Fibroblast of pulmonary artery (primary cell): ENCODE data around the gene TAGLN.

ENCODE experiments used
- DNase-seq: peaks from one replicate; pipeline ENCODE4 v3.0.0-alpha.2; 2010; ENCODE audit warnings: low read depth
- H3K4me3 ChIP-seq: replicated peaks from 2 replicates; pipeline ENCODE4 v1.5.1; 2011; ENCODE audit warnings: low read depth, mild to moderate bottlenecking, control low read depth, low read length, moderate library complexity
- TF ChIP-seq, protein P1 (sequence below): IDR thresholded peaks from 2 replicates; pipeline ENCODE4 v1.5.1; 2011; ENCODE audit warnings: mild to moderate bottlenecking, control low read depth, low read length, inconsistent platforms; ENCODE audit errors: missing control alignments

TAGLN gene

GRCh38 chr11:117187428-117187798 is 11.8 kb upstream of the TAGLN start:
- TF ChIP-seq, protein P1, sequence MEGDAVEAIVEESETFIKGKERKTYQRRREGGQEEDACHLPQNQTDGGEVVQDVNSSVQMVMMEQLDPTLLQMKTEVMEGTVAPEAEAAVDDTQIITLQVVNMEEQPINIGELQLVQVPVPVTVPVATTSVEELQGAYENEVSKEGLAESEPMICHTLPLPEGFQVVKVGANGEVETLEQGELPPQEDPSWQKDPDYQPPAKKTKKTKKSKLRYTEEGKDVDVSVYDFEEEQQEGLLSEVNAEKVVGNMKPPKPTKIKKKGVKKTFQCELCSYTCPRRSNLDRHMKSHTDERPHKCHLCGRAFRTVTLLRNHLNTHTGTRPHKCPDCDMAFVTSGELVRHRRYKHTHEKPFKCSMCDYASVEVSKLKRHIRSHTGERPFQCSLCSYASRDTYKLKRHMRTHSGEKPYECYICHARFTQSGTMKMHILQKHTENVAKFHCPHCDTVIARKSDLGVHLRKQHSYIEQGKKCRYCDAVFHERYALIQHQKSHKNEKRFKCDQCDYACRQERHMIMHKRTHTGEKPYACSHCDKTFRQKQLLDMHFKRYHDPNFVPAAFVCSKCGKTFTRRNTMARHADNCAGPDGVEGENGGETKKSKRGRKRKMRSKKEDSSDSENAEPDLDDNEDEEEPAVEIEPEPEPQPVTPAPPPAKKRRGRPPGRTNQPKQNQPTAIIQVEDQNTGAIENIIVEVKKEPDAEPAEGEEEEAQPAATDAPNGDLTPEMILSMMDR = no peak
- no peak for DNase-seq
- H3K4me3 ChIP-seq = no peak overlapping the region

GRCh38 chr11:117187799-117188481 is 11.2 kb upstream of the TAGLN start:
- H3K4me3 ChIP-seq = no peak overlapping the region
- TF ChIP-seq, protein P1 = no peak
- DNase-seq = no peak

- no peak overlapping the region for H3K4me3 ChIP-seq
- TF ChIP-seq, protein P1 = no peak
- DNase-seq = no peak
Measured at GRCh38 chr11:117188620-117189081, 10.5 kb upstream of the TAGLN start.

DNA sequence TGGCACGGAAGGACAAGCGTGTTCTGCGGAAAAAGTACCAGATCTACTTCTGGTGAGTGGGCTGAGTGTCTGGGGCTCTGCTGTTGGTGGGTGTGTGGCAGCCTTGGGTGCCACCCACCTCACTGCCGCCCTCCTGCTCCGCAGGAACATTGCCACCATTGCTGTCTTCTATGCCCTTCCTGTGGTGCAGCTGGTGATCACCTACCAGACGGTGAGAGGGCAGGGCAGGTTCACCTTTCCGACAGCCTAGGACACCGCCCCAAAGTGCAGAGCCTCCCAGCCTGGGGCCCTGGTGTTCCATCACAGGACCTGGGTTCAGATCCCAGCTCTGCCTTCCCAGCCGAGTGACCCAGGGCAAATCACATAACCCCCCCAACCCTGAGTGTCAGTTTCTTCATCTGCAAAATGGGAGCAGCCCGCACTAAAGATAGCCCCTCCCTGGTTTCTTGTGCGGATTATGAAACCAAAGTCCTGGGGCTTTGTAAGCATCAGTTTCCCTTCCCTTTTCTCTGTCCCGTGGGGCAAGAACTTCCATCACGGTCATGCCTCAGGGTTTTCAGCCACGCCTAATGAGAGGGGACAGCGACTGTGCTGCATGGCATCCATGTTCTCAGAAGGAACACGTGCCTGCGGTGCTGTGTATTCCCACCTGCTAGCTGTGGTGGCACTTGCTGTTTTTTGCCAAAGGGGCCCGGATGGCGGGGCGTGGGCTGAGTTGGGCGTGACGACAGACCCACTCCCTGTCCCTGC is 9.8 kb upstream of the TAGLN start:
- H3K4me3 ChIP-seq = no peak overlapping the region
- TF ChIP-seq, protein P1 = no peak
- DNase-seq = no peak

DNA sequence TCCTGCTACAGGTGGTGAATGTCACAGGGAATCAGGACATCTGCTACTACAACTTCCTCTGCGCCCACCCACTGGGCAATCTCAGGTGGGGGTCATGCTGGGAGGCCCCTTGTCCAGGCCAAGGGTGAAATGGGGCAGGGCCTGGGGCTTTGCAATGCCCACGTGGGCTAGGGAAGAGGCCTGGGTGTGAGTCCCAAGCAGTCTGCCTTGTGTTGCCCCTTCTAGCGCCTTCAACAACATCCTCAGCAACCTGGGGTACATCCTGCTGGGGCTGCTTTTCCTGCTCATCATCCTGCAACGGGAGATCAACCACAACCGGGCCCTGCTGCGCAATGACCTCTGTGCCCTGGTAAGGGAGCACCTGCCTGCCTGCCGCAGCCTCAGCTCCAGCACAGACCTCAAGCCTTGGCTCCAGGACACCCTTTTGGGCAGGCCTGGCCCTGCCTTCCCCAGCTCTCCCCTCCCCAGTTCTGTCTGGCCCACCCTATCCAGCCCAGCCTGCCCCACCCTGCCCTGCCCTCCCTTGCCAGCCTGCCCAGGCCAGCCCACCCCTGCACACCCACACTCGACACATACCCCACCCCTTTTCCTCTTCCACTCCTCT is 9.1 kb upstream of the TAGLN start:
- no peak overlapping the region for H3K4me3 ChIP-seq
- TF ChIP-seq, protein P1 = no peak
- DNase-seq = no peak

DNA sequence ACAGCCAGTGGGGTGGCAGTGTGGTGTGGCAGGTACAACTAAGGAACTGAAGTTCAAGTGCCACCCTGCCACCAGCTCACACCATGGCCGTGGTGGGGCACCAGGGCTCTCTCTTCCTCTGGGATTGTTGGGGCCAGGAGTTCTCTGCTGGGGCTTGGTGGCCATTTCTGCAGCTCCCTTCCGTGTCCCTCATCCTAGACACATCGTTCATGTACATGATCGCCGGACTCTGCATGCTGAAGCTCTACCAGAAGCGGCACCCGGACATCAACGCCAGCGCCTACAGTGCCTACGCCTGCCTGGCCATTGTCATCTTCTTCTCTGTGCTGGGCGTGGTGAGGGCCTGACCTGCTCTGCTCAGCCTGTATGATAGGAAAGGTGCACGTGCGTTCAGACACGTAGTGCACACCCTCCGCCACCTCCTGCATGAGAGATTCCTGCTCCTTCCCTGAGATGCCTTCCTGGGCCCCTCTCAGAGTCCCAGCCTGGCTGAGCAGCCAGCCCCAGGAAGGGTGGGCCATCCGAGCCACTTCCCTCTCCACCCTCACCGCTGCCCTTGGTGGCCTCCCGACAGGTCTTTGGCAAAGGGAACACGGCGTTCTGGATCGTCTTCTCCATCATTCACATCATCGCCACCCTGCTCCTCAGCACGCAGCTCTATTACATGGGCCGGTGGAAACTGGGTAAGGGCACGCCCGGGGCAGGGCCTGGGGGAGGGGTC is 7.3 kb upstream of the TAGLN start:
- TF ChIP-seq, protein P1 = no peak
- no peak for DNase-seq
- no peak overlapping the region for H3K4me3 ChIP-seq
